Kidney epithelial cell (primary cell): ENCODE data around the gene CTBP2. TPM values are rescaled to one million over a fixed set of nuclear protein-coding genes. Genes with fewer than 3 reads are reported as not detected.

Experiments
- DNase-seq: peaks from one replicate; pipeline ENCODE4 v3.0.0-alpha.2; 2010; ENCODE audit warnings: low read depth
- H3K27me3 ChIP-seq: 2 replicates; pipeline ENCODE4 v1.6.0; 2011; ENCODE audit warnings: low read length; ENCODE audit not compliant: control insufficient read depth, insufficient read depth
- H3K36me3 ChIP-seq: 2 replicates; pipeline ENCODE4 v1.5.1; 2011; ENCODE audit warnings: low read length; ENCODE audit not compliant: control insufficient read depth, insufficient read depth
- H3K4me3 ChIP-seq: 2 replicates; pipeline ENCODE4 v1.5.1; 2011; ENCODE audit warnings: low read depth, mild to moderate bottlenecking, control low read depth, low read length
- CTCF ChIP-seq: IDR thresholded peaks from 2 replicates; pipeline ENCODE4 v1.5.1; 2011; ENCODE audit warnings: mild to moderate bottlenecking, moderate library complexity, low read length, control low read depth, inconsistent platforms; ENCODE audit not compliant: insufficient read depth, poor library complexity, severe bottlenecking
- total RNA-seq: library from RNA; depleted of rRNA; stranded (reverse); fragments of >200 nt; gene quantifications from 2 replicates; pipeline ENCODE4 v1.2.3, GENCODE V29; 2015

CTBP2 gene
- total RNA-seq, 1 donor from 2014 or later = 136 TPM

- no peak for TF ChIP-seq CTCF
- Histone ChIP-seq H3K4me3 (no peak overlapping the region), H3K36me3 (no peaks in the 10 kb centered on the region), H3K27me3 (no peaks in the 10 kb centered on the region)
- DNase-seq = no peak
These were observed 68.5 kb downstream of the CTBP2 start for GRCh38 chr10:125091891-125092290.

GRCh38 chr10:125089469-125089868, 70.9 kb downstream of the CTBP2 start:
- Histone ChIP-seq H3K36me3 (no peaks in the 10 kb centered on the region), H3K27me3 (no peaks in the 10 kb centered on the region), H3K4me3 (no peak overlapping the region)
- no peak for DNase-seq
- no peak for TF ChIP-seq CTCF

- Histone ChIP-seq H3K36me3 (no peaks in the 10 kb centered on the region), H3K27me3 (no peaks in the 10 kb centered on the region), H3K4me3 (no peak overlapping the region)
- no peak for DNase-seq
- TF ChIP-seq CTCF = no peak
These were observed 72.5 kb downstream of the CTBP2 start for GRCh38 chr10:125087897-125088215.

- TF ChIP-seq CTCF = no peak
- no peak for DNase-seq
- Histone ChIP-seq H3K27me3 (no peaks in the 10 kb centered on the region), H3K36me3 (no peaks in the 10 kb centered on the region), H3K4me3 (no peak overlapping the region)
These were observed 73.0 kb downstream of the CTBP2 start for GRCh38 chr10:125087191-125087896.

- no peak overlapping the region for H3K4me3 ChIP-seq
- no peak for TF ChIP-seq CTCF
- no peaks in the 10 kb centered on the region for H3K27me3 ChIP-seq
- DNase-seq = no peak
- H3K36me3 ChIP-seq = no peaks in the 10 kb centered on the region
These were observed 73.7 kb downstream of the CTBP2 start for GRCh38 chr10:125086691-125087090.
